Nephron progenitor cell (in vitro differentiated cells): Measurements from ENCODE around the gene ZNF581.
A peak's percentile ranks its signal among the peaks of the same experiment; 100 is the strongest.

Experiments used
- DNase-seq: peaks from one replicate; pipeline ENCODE4 v3.0.0; 2021
- H3K27ac Mint-ChIP-seq: 2 replicates; pipeline ENCODE4 v1.8.0; 2021; ENCODE audit warnings: mild to moderate bottlenecking, moderate library complexity, mixed read lengths
- H3K27me3 Mint-ChIP-seq: 2 replicates; pipeline ENCODE4 v1.8.0; 2021; ENCODE audit warnings: mild to moderate bottlenecking, low read depth, mixed read lengths; ENCODE audit not compliant: poor library complexity
- H3K36me3 Mint-ChIP-seq: 2 replicates; pipeline ENCODE4 v1.8.0; 2021; ENCODE audit warnings: low read depth, mixed read lengths
- H3K4me1 Mint-ChIP-seq: 2 replicates; pipeline ENCODE4 v1.8.0; 2021; ENCODE audit warnings: mixed read lengths
- H3K4me3 Mint-ChIP-seq: 2 replicates; pipeline ENCODE4 v1.8.0; 2021; ENCODE audit warnings: mild to moderate bottlenecking, moderate library complexity, mixed read lengths
- H3K9me3 Mint-ChIP-seq: 2 replicates; pipeline ENCODE4 v1.8.0; 2021; ENCODE audit warnings: mild to moderate bottlenecking, moderate library complexity, mixed read lengths
- TF ChIP-seq, protein P1 (sequence below): fragments of 200-600 bp; sonication (generic); IDR thresholded peaks from 2 replicates; pipeline ENCODE4 v1.5.0; 2021; ENCODE audit warnings: antibody characterized with exemption

ZNF581 gene

DNA sequence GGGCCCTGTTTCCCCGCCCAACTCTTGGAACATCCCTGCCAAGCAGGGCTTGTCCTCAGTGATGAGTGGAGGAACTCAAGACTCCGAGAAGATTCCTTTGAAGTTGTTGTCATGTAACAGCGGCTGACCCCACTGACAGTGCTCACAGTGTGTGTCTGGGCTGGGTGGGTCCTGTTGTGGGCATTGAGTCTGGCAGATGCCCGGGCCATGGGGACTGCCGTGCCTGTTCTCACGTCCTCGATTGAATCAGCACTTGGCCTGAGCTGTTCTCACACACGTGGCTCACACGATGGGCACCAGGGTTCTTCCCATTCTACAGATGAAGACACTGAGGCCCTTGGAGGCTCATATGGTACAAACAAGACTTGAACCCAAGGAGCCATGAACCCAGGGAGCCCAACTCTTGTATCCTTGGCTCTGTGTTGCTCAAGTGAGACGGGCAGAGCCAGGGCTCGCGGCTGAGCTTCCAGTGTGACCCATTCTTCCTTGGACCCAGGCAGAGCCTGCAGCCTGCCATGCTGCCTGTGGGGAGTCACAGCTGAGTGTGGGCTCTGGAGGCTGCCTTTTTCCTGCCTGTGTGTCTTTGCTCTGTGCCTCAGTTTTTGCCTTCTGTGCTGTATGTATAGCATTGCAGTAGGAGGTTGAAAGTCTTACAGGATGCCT, 23.0 kb downstream of the ZNF581 start:
- H3K9me3 Mint-ChIP-seq = no peaks in the 10 kb centered on the region
- no peak overlapping the region for H3K4me3 Mint-ChIP-seq
- TF ChIP-seq, protein P1, sequence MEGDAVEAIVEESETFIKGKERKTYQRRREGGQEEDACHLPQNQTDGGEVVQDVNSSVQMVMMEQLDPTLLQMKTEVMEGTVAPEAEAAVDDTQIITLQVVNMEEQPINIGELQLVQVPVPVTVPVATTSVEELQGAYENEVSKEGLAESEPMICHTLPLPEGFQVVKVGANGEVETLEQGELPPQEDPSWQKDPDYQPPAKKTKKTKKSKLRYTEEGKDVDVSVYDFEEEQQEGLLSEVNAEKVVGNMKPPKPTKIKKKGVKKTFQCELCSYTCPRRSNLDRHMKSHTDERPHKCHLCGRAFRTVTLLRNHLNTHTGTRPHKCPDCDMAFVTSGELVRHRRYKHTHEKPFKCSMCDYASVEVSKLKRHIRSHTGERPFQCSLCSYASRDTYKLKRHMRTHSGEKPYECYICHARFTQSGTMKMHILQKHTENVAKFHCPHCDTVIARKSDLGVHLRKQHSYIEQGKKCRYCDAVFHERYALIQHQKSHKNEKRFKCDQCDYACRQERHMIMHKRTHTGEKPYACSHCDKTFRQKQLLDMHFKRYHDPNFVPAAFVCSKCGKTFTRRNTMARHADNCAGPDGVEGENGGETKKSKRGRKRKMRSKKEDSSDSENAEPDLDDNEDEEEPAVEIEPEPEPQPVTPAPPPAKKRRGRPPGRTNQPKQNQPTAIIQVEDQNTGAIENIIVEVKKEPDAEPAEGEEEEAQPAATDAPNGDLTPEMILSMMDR = no peak
- DNase-seq = no peak
- peaks cover 3% of the 10 kb centered on the region for H3K27me3 Mint-ChIP-seq
- H3K27ac Mint-ChIP-seq = peak overlapping the region; percentile 16
- peaks cover 51% of the 10 kb centered on the region for H3K36me3 Mint-ChIP-seq
- H3K4me1 Mint-ChIP-seq = peaks cover 17% of the 10 kb centered on the region

DNA sequence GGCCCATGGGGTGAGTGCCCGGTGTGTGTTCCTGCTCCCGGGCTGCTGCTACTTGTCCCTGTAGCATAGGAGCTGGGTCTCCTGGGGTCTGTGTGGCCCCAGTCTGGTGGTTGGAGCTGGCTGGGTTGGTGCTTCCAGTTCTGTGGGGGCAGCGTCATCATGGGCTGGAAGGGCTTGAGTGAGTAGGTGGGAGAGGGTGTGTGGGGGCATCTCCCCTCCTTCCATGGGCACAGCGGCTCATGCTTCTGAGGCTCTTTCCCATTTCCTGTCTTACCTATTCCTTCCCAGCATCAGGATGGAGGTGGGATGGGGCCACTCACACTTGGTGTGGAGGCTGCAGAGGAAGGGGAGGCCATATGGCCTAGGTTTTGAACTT, 23.5 kb downstream of the ZNF581 start:
- peaks cover 47% of the 10 kb centered on the region for H3K36me3 Mint-ChIP-seq

DNA sequence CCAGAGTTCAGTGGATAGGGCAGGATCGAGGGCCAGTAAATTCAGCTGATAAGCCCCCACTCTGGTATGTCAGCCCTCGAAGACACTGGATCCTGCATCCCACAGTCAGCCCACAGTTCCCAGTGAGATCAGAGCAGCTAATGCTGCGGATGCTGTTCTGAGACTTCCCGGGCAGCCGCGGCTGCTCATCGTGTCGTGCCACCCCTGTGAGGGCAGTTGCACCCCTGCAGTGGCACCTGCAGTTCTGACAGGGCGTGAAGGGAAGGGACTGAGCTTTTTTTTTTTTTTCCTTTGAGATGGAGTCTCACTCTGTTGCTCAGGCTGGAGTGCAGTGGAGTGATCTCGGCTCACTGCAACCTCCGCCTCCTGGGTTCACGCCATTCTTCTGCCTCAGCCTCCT, 24.1 kb downstream of the ZNF581 start:
- DNase-seq = no peak
- H3K27ac Mint-ChIP-seq = no peak overlapping the region
- H3K36me3 Mint-ChIP-seq = peaks cover 47% of the 10 kb centered on the region
- peaks cover 3% of the 10 kb centered on the region for H3K27me3 Mint-ChIP-seq
- H3K4me1 Mint-ChIP-seq = peaks cover 19% of the 10 kb centered on the region
- H3K9me3 Mint-ChIP-seq = no peaks in the 10 kb centered on the region
- no peak overlapping the region for H3K4me3 Mint-ChIP-seq
- TF ChIP-seq, protein P1 = no peak

More for the DNA sequence above, 23.5 kb downstream of the ZNF581 start:
- Mint-ChIP-seq H3K4me3 (no peak overlapping the region), H3K27me3 (peaks cover 3% of the 10 kb centered on the region), H3K27ac (peak overlapping the region; percentile 16), H3K9me3 (no peaks in the 10 kb centered on the region), H3K4me1 (peaks cover 16% of the 10 kb centered on the region)
- DNase-seq = no peak
- TF ChIP-seq, protein P1 = no peak

DNA sequence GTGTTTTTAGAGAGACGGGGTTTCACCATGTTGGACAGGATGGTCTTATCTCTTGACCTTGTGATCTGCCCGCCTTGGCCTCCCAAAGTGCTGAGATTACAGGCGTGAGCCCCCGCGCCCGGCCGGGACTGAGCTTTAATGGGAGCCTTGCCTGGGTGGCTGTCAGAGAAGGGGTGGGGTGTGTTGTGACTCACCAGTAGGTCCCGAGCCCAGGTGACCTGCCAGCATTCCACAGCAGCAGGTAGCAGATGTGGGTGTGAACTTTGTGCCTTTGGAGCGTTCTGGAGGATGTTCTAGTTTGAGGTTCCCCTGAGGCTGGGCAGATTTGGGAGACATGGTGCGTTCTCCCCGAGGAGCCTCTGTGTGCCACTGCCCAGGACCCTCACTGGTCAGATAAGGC, 24.5 kb downstream of the ZNF581 start:
- no peak for DNase-seq
- H3K9me3 Mint-ChIP-seq = no peaks in the 10 kb centered on the region
- no peak overlapping the region for H3K27ac Mint-ChIP-seq
- H3K4me3 Mint-ChIP-seq = no peak overlapping the region
- peaks cover 43% of the 10 kb centered on the region for H3K36me3 Mint-ChIP-seq
- TF ChIP-seq, protein P1 = no peak
- H3K27me3 Mint-ChIP-seq = peaks cover 3% of the 10 kb centered on the region
- H3K4me1 Mint-ChIP-seq = peaks cover 19% of the 10 kb centered on the region

DNA sequence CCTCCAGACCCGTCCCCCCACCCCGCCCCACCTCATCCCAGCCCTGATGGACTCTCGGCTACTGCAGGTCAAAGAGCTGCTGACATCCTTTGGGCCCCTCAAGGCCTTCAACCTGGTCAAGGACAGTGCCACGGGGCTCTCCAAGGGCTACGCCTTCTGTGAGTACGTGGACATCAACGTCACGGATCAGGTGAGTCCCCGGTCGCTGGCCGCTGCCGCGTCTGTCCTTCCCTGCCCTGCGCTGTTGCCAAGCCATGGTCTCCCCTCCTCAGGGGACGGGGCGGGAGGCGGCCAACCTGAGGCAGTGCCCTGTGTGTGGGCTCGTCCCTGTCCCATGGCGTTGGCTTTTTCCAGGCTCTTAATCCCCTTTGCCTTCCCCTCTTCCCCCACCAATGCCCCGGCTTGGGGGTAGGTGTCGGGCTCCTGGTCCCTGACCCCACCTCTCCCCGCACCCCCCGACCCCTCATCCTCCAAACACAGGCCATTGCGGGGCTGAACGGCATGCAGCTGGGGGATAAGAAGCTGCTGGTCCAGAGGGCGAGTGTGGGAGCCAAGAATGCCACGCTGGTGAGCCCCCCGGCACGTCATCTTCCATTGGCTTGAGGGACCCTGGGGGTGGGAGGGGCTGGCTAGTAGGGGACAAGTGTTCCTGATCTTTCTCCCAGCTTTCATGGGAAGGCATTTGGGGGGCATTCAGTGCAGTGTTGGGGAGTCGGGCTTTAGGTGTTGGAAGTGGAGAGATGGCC, 25.3 kb downstream of the ZNF581 start:
- no peak for DNase-seq
- Mint-ChIP-seq H3K27me3 (peaks cover 3% of the 10 kb centered on the region), H3K9me3 (no peaks in the 10 kb centered on the region), H3K36me3 (peaks cover 43% of the 10 kb centered on the region), H3K4me1 (peaks cover 27% of the 10 kb centered on the region), H3K27ac (no peak overlapping the region), H3K4me3 (no peak overlapping the region)
- TF ChIP-seq, protein P1 = no peak
